ENCODE data around the gene UTS2B. TPM values are rescaled to one million over a fixed set of nuclear protein-coding genes. Genes with fewer than 3 reads are reported as not detected.

The UTS2B gene
- total and polyA plus RNA-seq, 2 of the 4 experiments (the other 2 are of a cell fraction), result 0.72 to 0.79 TPM

DNA sequence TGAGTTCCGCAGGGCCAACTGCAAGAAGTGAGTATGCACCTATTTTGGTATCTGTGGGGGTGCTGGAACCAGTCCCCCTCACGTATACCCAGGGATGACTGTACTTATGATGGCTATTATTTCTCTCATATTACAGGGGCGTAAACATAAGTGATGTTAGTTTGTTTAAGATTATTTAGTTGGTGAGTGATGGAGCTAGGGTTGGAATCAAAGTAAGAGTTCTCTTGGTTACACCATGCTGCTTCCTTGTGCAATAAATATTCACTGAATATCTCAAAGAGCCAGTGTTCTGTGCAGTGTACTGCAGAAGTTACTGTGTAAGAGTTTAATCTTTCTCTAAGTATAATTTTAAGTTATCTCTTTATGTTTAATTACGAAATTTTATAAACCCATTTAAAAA is 12.8 kb upstream of the UTS2B start:
- no peaks in the 10 kb centered on the region for H3K9me3 ChIP-seq (ENCODE audit: control insufficient read depth, insufficient read depth, low read length)
- ATAC-seq (ENCODE audit: low read depth) (peak; percentile 33), DNase-seq (peak; percentile 26)
- no peak overlapping the region for H4K91ac ChIP-seq (ENCODE audit: insufficient read depth, low read depth, low read length)
- intact Hi-C loops (cut with micrococcal nuclease), result no loop called here
- no CpG with 5 or more reads among the region's 4 CpGs for WGBS, 2 experiments (ENCODE audit: extremely low coverage in 2 of 2, insufficient read length in 1 of 2)
- H3K4ac ChIP-seq (ENCODE audit: low read depth, low read length), result no peak overlapping the region
- no peak overlapping the region for H4K8ac ChIP-seq (ENCODE audit: low read depth in 2 of 2, low read length in 2 of 2)
- H4K20me1 ChIP-seq (ENCODE audit: insufficient read depth, low read length), result peaks cover 42% of the 10 kb centered on the region; the same call in 1 of the 2 replicates
- dilution Hi-C loops (cut with HindIII; ENCODE audit: low sequenced_read_pairs, unreplicated experiment), result no loop called here
- in situ Hi-C loops (cut with MboI; ENCODE audit: low sequenced_read_pairs), result loop anchor here (25.0 kb wide), 1 partner anchor 1544 kb away; no protein-coding TSS in a partner anchor
- H2AK9ac ChIP-seq (replicated peaks; ENCODE audit: low read depth, low read length, poor library complexity), result no peak overlapping the region
- no peaks in the 10 kb centered on the region for H3K27me3 ChIP-seq (ENCODE audit: control insufficient read depth, insufficient read depth, low read length)
- no TSS peak for BruUV-seq (replicated peaks)
- H2AK5ac ChIP-seq (ENCODE audit: low read depth, low read length), result peak overlapping the region; percentile 21; the same call in 1 of the 2 replicates
- no peaks in the 10 kb centered on the region; the same call in 1 of the 2 replicates for H3K36me3 ChIP-seq (ENCODE audit: control insufficient read depth, insufficient read depth, low read length)
- peak overlapping the region; percentile 8 for H2BK5ac ChIP-seq (ENCODE audit: low read depth, low read length, poor library complexity, severe bottlenecking)
- 0 out of 2 replicates have a peak overlapping the region, but pooled peaks have one; percentile 0 for H3K4me2 ChIP-seq (ENCODE audit: low read depth, low read length)
- no peak overlapping the region for H3K14ac ChIP-seq (replicated peaks; ENCODE audit: low read depth, low read length)
- H3K79me1 ChIP-seq (ENCODE audit: low read depth in 1 of 2, low read length in 2 of 2), result peaks cover 3 to 48% of the 10 kb centered on the region in 2 experiments; a peak in 2 of 4 replicates
- POLR2A ChIA-PET (ENCODE audit: unreplicated experiment), result no interaction called here
- H2BK15ac ChIP-seq (ENCODE audit: low read depth, low read length), result no peak overlapping the region
- H2BK20ac ChIP-seq (ENCODE audit: low read depth, low read length), result no peak overlapping the region
- CTCF ChIA-PET, result no interaction called here
- H3K56ac ChIP-seq (ENCODE audit: extremely low read depth, insufficient read depth, low read length), result no peak overlapping the region
- H3K9me1 ChIP-seq (ENCODE audit: insufficient read depth, low read length), result peaks cover 5% of the 10 kb centered on the region; the same call in 1 of the 2 replicates
- TF ChIP-seq, protein P1, sequence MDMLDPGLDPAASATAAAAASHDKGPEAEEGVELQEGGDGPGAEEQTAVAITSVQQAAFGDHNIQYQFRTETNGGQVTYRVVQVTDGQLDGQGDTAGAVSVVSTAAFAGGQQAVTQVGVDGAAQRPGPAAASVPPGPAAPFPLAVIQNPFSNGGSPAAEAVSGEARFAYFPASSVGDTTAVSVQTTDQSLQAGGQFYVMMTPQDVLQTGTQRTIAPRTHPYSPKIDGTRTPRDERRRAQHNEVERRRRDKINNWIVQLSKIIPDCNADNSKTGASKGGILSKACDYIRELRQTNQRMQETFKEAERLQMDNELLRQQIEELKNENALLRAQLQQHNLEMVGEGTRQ (IDR thresholded peaks at IDR 0.05; ENCODE audit: low read depth, low read length), result no peak
- TF ChIP-seq FOS (IDR thresholded peaks at IDR 0.05; ENCODE audit: low read depth, low read length) (no peak), MXI1 (IDR thresholded peaks at IDR 0.05; ENCODE audit: borderline replicate concordance, low read depth, low read length) (no peak), BHLHE40 (IDR thresholded peaks at IDR 0.05; ENCODE audit: low read depth, low read length) (no peak), MAZ (IDR thresholded peaks at IDR 0.05; ENCODE audit: borderline replicate concordance, low read depth, low read length) (no peak), RAD21 (IDR thresholded peaks at IDR 0.05; ENCODE audit: low read length) (no peak), RCOR1 (IDR thresholded peaks at IDR 0.05; ENCODE audit: insufficient replicate concordance, low read length) (no peak), MAFK (IDR thresholded peaks at IDR 0.05; ENCODE audit: low read depth, low read length) (no peak), CEBPB (IDR thresholded peaks at IDR 0.05; ENCODE audit: low read depth, low read length) (no peak; the same call in 1 of the 2 replicates), SMC3 (IDR thresholded peaks at IDR 0.05; ENCODE audit: low read depth, low read length) (no peak)
- TF ChIP-seq, protein P2, sequence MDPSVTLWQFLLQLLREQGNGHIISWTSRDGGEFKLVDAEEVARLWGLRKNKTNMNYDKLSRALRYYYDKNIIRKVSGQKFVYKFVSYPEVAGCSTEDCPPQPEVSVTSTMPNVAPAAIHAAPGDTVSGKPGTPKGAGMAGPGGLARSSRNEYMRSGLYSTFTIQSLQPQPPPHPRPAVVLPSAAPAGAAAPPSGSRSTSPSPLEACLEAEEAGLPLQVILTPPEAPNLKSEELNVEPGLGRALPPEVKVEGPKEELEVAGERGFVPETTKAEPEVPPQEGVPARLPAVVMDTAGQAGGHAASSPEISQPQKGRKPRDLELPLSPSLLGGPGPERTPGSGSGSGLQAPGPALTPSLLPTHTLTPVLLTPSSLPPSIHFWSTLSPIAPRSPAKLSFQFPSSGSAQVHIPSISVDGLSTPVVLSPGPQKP (IDR thresholded peaks at IDR 0.05; ENCODE audit: borderline replicate concordance, low read depth, low read length), result no peak
- H3K23ac ChIP-seq (ENCODE audit: low read depth, low read length), result no peak overlapping the region
- no peak overlapping the region for H2BK120ac ChIP-seq (ENCODE audit: low read depth, low read length)
- no peak overlapping the region for H3K27ac ChIP-seq (ENCODE audit: insufficient read depth, low read length)
- no peak overlapping the region for H3K4me3 ChIP-seq (ENCODE audit: insufficient read depth, low read depth, low read length)
- no peak overlapping the region for H3K18ac ChIP-seq (ENCODE audit: low read depth, low read length)
- no peak overlapping the region for H2AFZ ChIP-seq (replicated peaks; ENCODE audit: low read length, poor library complexity)
- no peak overlapping the region for H4K5ac ChIP-seq (ENCODE audit: low read depth, low read length)
- H3K9ac ChIP-seq (ENCODE audit: low read depth, low read length), result no peak overlapping the region
- H3K4me1 ChIP-seq (ENCODE audit: control insufficient read depth, insufficient read depth, low read length), result peaks cover 18% of the 10 kb centered on the region

Measured in IMR-90 (cell line).